Measurements from ENCODE around the gene EEF1A2.

DNA sequence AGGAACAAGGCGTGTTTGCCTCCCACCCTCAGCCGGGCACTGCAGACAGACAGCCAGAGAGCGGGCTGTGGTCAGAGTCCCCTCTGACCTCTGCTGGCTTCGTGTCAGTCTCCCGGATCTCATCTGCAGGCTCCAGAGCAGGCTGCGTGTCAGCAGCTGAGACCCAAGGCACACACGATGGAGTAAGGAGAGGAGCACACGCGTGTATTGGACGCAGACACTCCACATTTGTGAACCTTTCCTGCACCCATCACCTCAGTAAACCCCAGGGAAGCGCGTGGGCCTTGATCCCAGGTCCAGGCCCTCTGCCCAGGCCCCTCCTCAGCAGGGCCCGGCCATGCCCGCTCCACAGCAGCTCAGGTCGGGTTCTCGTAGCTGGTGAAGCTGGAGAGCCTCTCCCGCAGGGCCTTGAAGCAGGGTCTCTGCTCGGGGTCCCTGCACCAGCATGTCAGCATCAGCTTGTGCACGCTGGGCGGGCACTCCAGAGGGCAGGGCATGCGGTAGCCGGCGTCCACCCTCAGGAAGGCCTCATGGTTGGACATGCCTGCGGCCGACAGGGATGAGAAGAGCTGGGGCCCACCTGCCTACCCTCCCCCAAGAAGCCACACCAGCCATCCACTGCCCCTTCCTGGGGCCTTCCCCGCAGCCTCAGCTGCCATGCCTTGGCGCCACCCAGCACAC is 30.4 kb upstream of the EEF1A2 start:
- no peak for TF ChIP-seq POLR2A (IDR thresholded peaks at IDR 0.05; ENCODE audit: low read depth, low read length)
- TF ChIP-seq POLR2AphosphoS5 (IDR thresholded peaks at IDR 0.05; ENCODE audit: low read depth, low read length) = no peak
- no peak for TF ChIP-seq TAF1 (IDR thresholded peaks at IDR 0.05; ENCODE audit: low read depth, low read length)
- no peak for TF ChIP-seq PAX5 (IDR thresholded peaks at IDR 0.05; ENCODE audit: insufficient read depth, low read length, severe bottlenecking)
- TF ChIP-seq SPI1 (IDR thresholded peaks at IDR 0.05; ENCODE audit: low read depth, low read length) = no peak

Measured in GM12891 (cell line).